H9 (cell line): Measurements from ENCODE around the gene PARL. TPM values are rescaled to one million over a fixed set of nuclear protein-coding genes. Genes with fewer than 3 reads are reported as not detected.
A peak's percentile ranks its signal among the peaks of the same experiment; 100 is the strongest.

Source experiments
- DNase-seq: peaks from one replicate; pipeline ENCODE4 v3.0.0-alpha.2; 2017
- H2AFZ ChIP-seq: one replicate; pipeline ENCODE4 v1.6.1; 2013; ENCODE audit warnings: mild to moderate bottlenecking, low read length, control low read depth, moderate library complexity
- H2AK5ac ChIP-seq: 2 replicates; pipeline ENCODE4 v1.6.1; 2013; ENCODE audit warnings: low read length, control low read depth, mixed read lengths; ENCODE audit not compliant: insufficient read length
- H2BK120ac ChIP-seq: one replicate; pipeline ENCODE4 v1.6.1; 2013; ENCODE audit warnings: low read depth, mild to moderate bottlenecking, low read length, control low read depth, inconsistent platforms; ENCODE audit not compliant: poor library complexity, severe bottlenecking
- H2BK12ac ChIP-seq: 2 replicates; pipeline ENCODE4 v1.6.1; 2013; ENCODE audit warnings: low read length, control low read depth, mixed read lengths, low read depth; ENCODE audit not compliant: insufficient read length
- H2BK15ac ChIP-seq: 2 replicates; pipeline ENCODE4 v1.6.1; 2013; ENCODE audit warnings: low read depth, low read length, control low read depth
- H2BK20ac ChIP-seq: one replicate; pipeline ENCODE4 v1.6.1; 2013; ENCODE audit warnings: low read depth, mild to moderate bottlenecking, low read length, control low read depth, inconsistent platforms; ENCODE audit not compliant: poor library complexity, severe bottlenecking
- H2BK5ac ChIP-seq: 2 replicates; pipeline ENCODE4 v1.6.1; 2013; ENCODE audit warnings: low read length, control low read depth, mixed read lengths; ENCODE audit not compliant: insufficient read length
- H3K14ac ChIP-seq: 2 replicates; pipeline ENCODE4 v1.6.1; 2013; ENCODE audit warnings: low read length, control low read depth; ENCODE audit not compliant: insufficient read depth
- H3K18ac ChIP-seq: 2 replicates; pipeline ENCODE4 v1.6.1; 2013; ENCODE audit warnings: low read depth, mild to moderate bottlenecking, mixed read lengths, low read length, control low read depth; ENCODE audit not compliant: insufficient read length
- H3K23ac ChIP-seq: 2 replicates; pipeline ENCODE4 v1.6.1; 2013; ENCODE audit warnings: low read length, control low read depth, mixed read lengths, low read depth; ENCODE audit not compliant: insufficient read length
- H3K23me2 ChIP-seq: 2 replicates; pipeline ENCODE4 v1.6.1; 2013; ENCODE audit warnings: low read depth, mild to moderate bottlenecking, mixed read lengths, low read length, control low read depth; ENCODE audit not compliant: insufficient read length, poor library complexity, severe bottlenecking
- H3K27ac ChIP-seq: 2 replicates; pipeline ENCODE4 v1.5.1; 2013; ENCODE audit warnings: low read length, control low read depth, mixed read lengths, low read depth; ENCODE audit not compliant: insufficient read length
- H3K27me3 ChIP-seq: 2 replicates; pipeline ENCODE4 v1.6.1; 2013; ENCODE audit warnings: low read length, control low read depth, inconsistent platforms; ENCODE audit not compliant: insufficient read depth
- H3K4ac ChIP-seq: 2 replicates; pipeline ENCODE4 v1.6.1; 2013; ENCODE audit warnings: low read depth, mild to moderate bottlenecking, control low read depth, inconsistent platforms, low read length, moderate library complexity
- H3K4me1 ChIP-seq: 2 replicates; pipeline ENCODE4 v1.6.1; 2013; ENCODE audit warnings: low read length, control low read depth, inconsistent platforms; ENCODE audit not compliant: insufficient read depth
- H3K4me2 ChIP-seq: 2 replicates; pipeline ENCODE4 v1.6.1; 2013; ENCODE audit warnings: low read length, control low read depth, mixed read lengths; ENCODE audit not compliant: insufficient read length, insufficient read depth
- H3K56ac ChIP-seq: 2 replicates; pipeline ENCODE4 v1.6.1; 2013; ENCODE audit warnings: low read depth, mild to moderate bottlenecking, mixed read lengths, low read length, control low read depth; ENCODE audit not compliant: insufficient read length
- H3K79me1 ChIP-seq: 2 replicates; pipeline ENCODE4 v1.6.1; 2013; ENCODE audit warnings: low read depth, mild to moderate bottlenecking, moderate library complexity, low read length, control low read depth, inconsistent platforms; ENCODE audit not compliant: insufficient read depth, poor library complexity, severe bottlenecking
- H3K79me2 ChIP-seq: 2 replicates; pipeline ENCODE4 v1.6.1; 2013; ENCODE audit warnings: low read length, control low read depth, inconsistent platforms; ENCODE audit not compliant: insufficient read depth
- H3K9ac ChIP-seq: 2 replicates; pipeline ENCODE4 v1.6.1; 2013; ENCODE audit warnings: low read length, control low read depth, mixed read lengths; ENCODE audit not compliant: insufficient read length; ENCODE audit errors: extremely low read depth
- H3K9me3 ChIP-seq: one replicate; pipeline ENCODE4 v1.6.1; 2013; ENCODE audit warnings: low read depth, low read length, inconsistent platforms; ENCODE audit not compliant: control insufficient read depth
- H3T11ph ChIP-seq: one replicate; pipeline ENCODE4 v1.6.1; 2013; ENCODE audit warnings: mild to moderate bottlenecking, low read length, control low read depth, inconsistent platforms
- H4K20me1 ChIP-seq: one replicate; pipeline ENCODE4 v1.6.1; 2013; ENCODE audit not compliant: control insufficient read depth, insufficient read length, insufficient read depth
- H4K5ac ChIP-seq: 2 replicates; pipeline ENCODE4 v1.6.1; 2013; ENCODE audit warnings: low read depth, mild to moderate bottlenecking, mixed read lengths, low read length, control low read depth; ENCODE audit not compliant: insufficient read length
- H4K8ac ChIP-seq: replicated peaks from 2 replicates; pipeline ENCODE4 v1.6.1; 2013; ENCODE audit warnings: low read length, control low read depth, mixed read lengths, low read depth; ENCODE audit not compliant: insufficient read length
- H4K91ac ChIP-seq: 2 replicates; pipeline ENCODE4 v1.6.1; 2013; ENCODE audit warnings: low read depth, mild to moderate bottlenecking, moderate library complexity, mixed read lengths, low read length, control low read depth; ENCODE audit not compliant: insufficient read length
- H3K27ac Mint-ChIP-seq, 3 experiments: 2 replicates in 2 of 3; 3 replicates in 1 of 3; pipeline ENCODE4 v1.8.0; 2020 to 2021; ENCODE audit warnings: mixed read lengths in 3 of 3, mild to moderate bottlenecking in 1 of 3, moderate library complexity in 1 of 3
- H3K27me3 Mint-ChIP-seq: 2 replicates; pipeline ENCODE4 v1.8.0; 2021; ENCODE audit warnings: low read depth, mild to moderate bottlenecking, moderate library complexity, mixed read lengths
- H3K36me3 Mint-ChIP-seq, 3 experiments: 2 replicates in 2 of 3; 3 replicates in 1 of 3; pipeline ENCODE4 v1.8.0; 2020 to 2021; ENCODE audit warnings: low read depth in 3 of 3, mixed read lengths in 3 of 3; ENCODE audit not compliant: insufficient read depth in 1 of 3
- H3K4me1 Mint-ChIP-seq, 2 experiments: 2 replicates each; pipeline ENCODE4 v1.8.0; 2020; ENCODE audit warnings: mixed read lengths in 2 of 2
- H3K4me3 Mint-ChIP-seq, 2 experiments: 2 replicates in 1 of 2; 3 replicates in 1 of 2; pipeline ENCODE4 v1.8.0; 2020 to 2021; ENCODE audit warnings: mild to moderate bottlenecking in 2 of 2, mixed read lengths in 2 of 2, moderate library complexity in 1 of 2
- H3K9me3 Mint-ChIP-seq, 2 experiments: 2 replicates in 1 of 2; 3 replicates in 1 of 2; pipeline ENCODE4 v1.8.0; 2020; ENCODE audit warnings: mild to moderate bottlenecking in 2 of 2, mixed read lengths in 2 of 2, moderate library complexity in 1 of 2
- CTCF ChIP-seq: fragments of 200-600 bp; sonication (generic); conservative IDR thresholded peaks from 3 replicates; pipeline ENCODE4 v1.8.0; 2021; ENCODE audit warnings: antibody characterized with exemption, mild to moderate bottlenecking
- WGBS: extraction: QIAGEN DNeasy Blood & Tissue Kit; methylation state at CpG from one replicate; pipeline ENCODE4 v1.1.7; 2013; ENCODE audit warnings: missing lambda C conversion rate, low lambda C conversion rate, mixed read lengths; ENCODE audit not compliant: insufficient read length; ENCODE audit errors: extremely low coverage; 5-methylcytosine and 5-hydroxymethylcytosine counted together
- total RNA-seq: library from RNA; stranded (reverse); gene quantifications from 2 replicates; pipeline ENCODE4 v1.2.1, GENCODE V29; 2021

Gene PARL
- total RNA-seq, 1 experiment from 2014 or later: 94.5 TPM

DNA sequence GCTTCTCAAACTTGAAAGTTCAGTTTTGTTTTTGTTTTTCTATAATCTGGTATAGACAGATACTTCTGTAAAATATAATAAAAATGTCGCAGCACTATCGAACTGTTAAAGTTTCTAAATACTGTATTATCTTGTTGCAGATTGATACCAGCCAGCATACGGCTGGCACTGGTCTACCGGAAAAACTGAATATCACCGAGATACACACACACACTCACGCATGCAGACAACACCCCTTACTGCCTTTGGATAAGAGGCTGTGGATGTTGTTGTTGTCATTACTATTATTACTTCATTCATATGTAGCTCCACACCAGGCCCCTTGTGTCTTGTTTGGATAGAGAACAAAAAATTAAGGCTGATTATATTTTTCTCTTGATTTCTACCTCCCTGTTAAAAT lies 91.7 kb downstream of the PARL start:
- H3K79me1 ChIP-seq: no peaks in the 10 kb centered on the region
- H3K27ac ChIP-seq: no peak overlapping the region
- no peaks in the 10 kb centered on the region for H3K9me3 ChIP-seq
- no peaks in the 10 kb centered on the region for H4K20me1 ChIP-seq
- H4K5ac ChIP-seq: no peak overlapping the region
- H3K27me3 ChIP-seq: no peaks in the 10 kb centered on the region
- no peak overlapping the region for H2BK120ac ChIP-seq
- H3T11ph ChIP-seq: no peak overlapping the region
- H2BK20ac ChIP-seq: no peak overlapping the region
- no peak overlapping the region for H3K9ac ChIP-seq
- no peak overlapping the region for H2AFZ ChIP-seq
- no peaks in the 10 kb centered on the region for H3K23me2 ChIP-seq
- Mint-ChIP-seq H3K4me1 (no peaks in the 10 kb centered on the region), H3K9me3 (no peaks in the 10 kb centered on the region), H3K4me3 (no peak overlapping the region), H3K36me3 (peaks cover 25 to 78% (median 75%) of the 10 kb centered on the region in 3 experiments), H3K27ac (0 out of 7 replicates have a peak overlapping the region, but pooled peaks of 1 of the 3 experiments have one; percentile 14), H3K27me3 (no peaks in the 10 kb centered on the region; the same call in 1 of the 2 replicates)
- H3K56ac ChIP-seq: no peak overlapping the region
- no CpG with 5 or more reads among the region's 6 CpGs for WGBS
- H3K23ac ChIP-seq: no peak overlapping the region
- H2BK5ac ChIP-seq: no peak overlapping the region
- no peak overlapping the region for H2BK12ac ChIP-seq
- no peak overlapping the region for H3K18ac ChIP-seq
- no peak overlapping the region for H3K14ac ChIP-seq
- H3K4me1 ChIP-seq: no peaks in the 10 kb centered on the region
- H2BK15ac ChIP-seq: no peak overlapping the region
- H4K91ac ChIP-seq: no peak overlapping the region
- DNase-seq: no peak
- no peak for TF ChIP-seq CTCF
- H3K4me2 ChIP-seq: no peak overlapping the region
- H2AK5ac ChIP-seq: no peak overlapping the region
- H3K4ac ChIP-seq: no peak overlapping the region
- H4K8ac ChIP-seq: no peak overlapping the region
- no peaks in the 10 kb centered on the region for H3K79me2 ChIP-seq
